CD14-positive monocyte (primary cell): ENCODE data around the gene SEZ6L2. TPM values are rescaled to one million over a fixed set of nuclear protein-coding genes. Genes with fewer than 3 reads are reported as not detected.
"Not testable (repeated sequence)": the region's sequence is repeated elsewhere in the genome, so short reads cannot be mapped to it uniquely, and the experiment has no call there.

Experiments used
- DNase-seq, 3 donors: peaks; one replicate each; pipeline ENCODE4 v3.0.0-alpha.2; 2011 to 2022
- H2AFZ ChIP-seq: 2 replicates; pipeline ENCODE4 v1.6.0; 2012; ENCODE audit warnings: mild to moderate bottlenecking, low read depth, low read length, inconsistent platforms; ENCODE audit not compliant: insufficient read depth, poor library complexity, severe bottlenecking
- H3K27ac ChIP-seq, 2 donors: 1 replicate in 1 of 2; 2 replicates in 1 of 2; pipeline ENCODE4 v1.5.1; 2012 to 2013; ENCODE audit warnings: low read length in 2 of 2, control low read depth in 1 of 2, inconsistent platforms in 1 of 2, low read depth in 1 of 2, mild to moderate bottlenecking in 1 of 2
- H3K27me3 ChIP-seq, 2 donors: one replicate each; pipeline versions ENCODE4 v1.6.0 to v1.6.1; 2011 to 2013; ENCODE audit warnings: low read length in 2 of 2; ENCODE audit not compliant: control insufficient read depth in 2 of 2, insufficient read depth in 2 of 2
- H3K36me3 ChIP-seq, 2 donors: replicated peaks in 1 of 2; 1 replicate in 1 of 2; 2 replicates in 1 of 2; pipeline versions ENCODE4 v1.5.1 to v1.6.1; 2012 to 2013; ENCODE audit warnings: low read length in 2 of 2, control low read depth in 1 of 2, inconsistent platforms in 1 of 2, mild to moderate bottlenecking in 1 of 2; ENCODE audit not compliant: insufficient read depth in 2 of 2, control insufficient read depth in 1 of 2
- H3K4me1 ChIP-seq, 2 donors: 1 replicate in 1 of 2; 2 replicates in 1 of 2; pipeline versions ENCODE4 v1.5.1 to v1.6.1; 2012 to 2013; ENCODE audit warnings: low read length in 2 of 2, control low read depth in 1 of 2, inconsistent platforms in 1 of 2, mild to moderate bottlenecking in 1 of 2, moderate library complexity in 1 of 2; ENCODE audit not compliant: insufficient read depth in 2 of 2, control insufficient read depth in 1 of 2
- H3K4me2 ChIP-seq: replicated peaks from 2 replicates; pipeline ENCODE3; 2012; ENCODE audit warnings: low read length, moderate library complexity, mild to moderate bottlenecking; ENCODE audit not compliant: poor library complexity, severe bottlenecking; ENCODE audit errors: extremely low read depth
- H3K4me3 ChIP-seq, 3 experiments: fragments of 200-600 bp in 1 of 3; sonication (generic) in 1 of 3; replicated peaks in 1 of 3; 1 replicate in 2 of 3; 2 replicates in 1 of 3; pipeline ENCODE4 v1.5.1; 2011 to 2013; ENCODE audit warnings: low read length in 3 of 3, mild to moderate bottlenecking in 3 of 3, control low read depth in 2 of 3, low read depth in 2 of 3, inconsistent platforms in 1 of 3, moderate library complexity in 1 of 3
- H3K79me2 ChIP-seq: 2 replicates; pipeline ENCODE4 v1.6.0; 2012; ENCODE audit warnings: mild to moderate bottlenecking, control low read depth, inconsistent platforms, low read length, moderate library complexity; ENCODE audit not compliant: insufficient read depth
- H3K9ac ChIP-seq: 2 replicates; pipeline ENCODE4 v1.6.0; 2017; ENCODE audit warnings: low read length, mild to moderate bottlenecking; ENCODE audit not compliant: insufficient read depth, poor library complexity, severe bottlenecking
- H3K9me3 ChIP-seq, 2 donors: replicated peaks in 1 of 2; 1 replicate in 1 of 2; 2 replicates in 1 of 2; pipeline versions ENCODE4 v1.5.1 to v1.6.1; 2012 to 2013; ENCODE audit warnings: low read length in 2 of 2, control low read depth in 1 of 2; ENCODE audit not compliant: control insufficient read depth in 1 of 2, insufficient read depth in 1 of 2
- H4K20me1 ChIP-seq: 2 replicates; pipeline ENCODE4 v1.6.0; 2012; ENCODE audit warnings: mild to moderate bottlenecking, low read length, control low read depth, moderate library complexity; ENCODE audit not compliant: insufficient read depth
- H3K27ac Mint-ChIP-seq, 7 donors: one replicate each; pipeline ENCODE4 v1.8.0; 2020; ENCODE audit warnings: mild to moderate bottlenecking in 7 of 7, mixed read lengths in 7 of 7, moderate library complexity in 6 of 7, inconsistent platforms in 2 of 7
- H3K27me3 Mint-ChIP-seq, 3 donors: one replicate each; pipeline ENCODE4 v1.8.0; 2021 to 2022; ENCODE audit warnings: low read depth in 3 of 3, mild to moderate bottlenecking in 3 of 3, mixed read lengths in 3 of 3, moderate library complexity in 3 of 3, inconsistent platforms in 1 of 3
- H3K36me3 Mint-ChIP-seq, 2 donors: one replicate each; pipeline ENCODE4 v1.8.0; 2020; ENCODE audit warnings: mixed read lengths in 2 of 2, inconsistent platforms in 1 of 2, mild to moderate bottlenecking in 1 of 2
- H3K4me1 Mint-ChIP-seq: one replicate; pipeline ENCODE4 v1.8.0; 2020; ENCODE audit warnings: mild to moderate bottlenecking, mixed read lengths
- H3K4me3 Mint-ChIP-seq, 2 donors: one replicate each; pipeline ENCODE4 v1.8.0; 2020; ENCODE audit warnings: mild to moderate bottlenecking in 2 of 2, mixed read lengths in 2 of 2, moderate library complexity in 1 of 2
- H3K9me3 Mint-ChIP-seq, 7 donors: one replicate each; pipeline ENCODE4 v1.8.0; 2020 to 2022; ENCODE audit warnings: mixed read lengths in 7 of 7, mild to moderate bottlenecking in 6 of 7, moderate library complexity in 6 of 7, inconsistent platforms in 2 of 7
- WGBS: methylation state at CpG from one replicate; pipeline ENCODE4 v1.1.5; 2013; ENCODE audit warnings: missing lambda C conversion rate; ENCODE audit not compliant: insufficient coverage; 5-methylcytosine and 5-hydroxymethylcytosine counted together
- intact Hi-C, 2 donors: fragments of 100-400 bp; cut with micrococcal nuclease; formaldehyde crosslinking; loops; one replicate each; pipeline versions ENCODE4 v1.15.0 to v1.15.1; 2023
- polyA plus RNA-seq, 3 donors: library from polyadenylated mRNA; depleted of rRNA in 1 of 3; unstranded in 2 of 3; stranded (reverse) in 1 of 3; fragments of 300-500 nt in 2 of 3; fragments of >200 nt in 1 of 3; fragmentation: Illumina TruSeq in 2 of 3; gene quantifications; 1 replicate in 2 of 3; 2 replicates in 1 of 3; pipeline ENCODE4 v1.2.3, GENCODE V29; 2012 to 2021
- TF ChIP-seq, protein P1 (sequence below): fragments of 200-600 bp; IDR thresholded peaks from one replicate; pipeline ENCODE4 v1.8.0; 2022; ENCODE audit warnings: antibody characterized with exemption, mild to moderate bottlenecking

The SEZ6L2 gene
- polyA plus RNA-seq, 3 donors: not detected

GRCh38 chr16:29834079-29834478, 65.3 kb downstream of the SEZ6L2 start:
- Mint-ChIP-seq H3K27ac (no peak overlapping the region), H3K9me3 (no peaks in the 10 kb centered on the region), H3K27me3 (no peaks in the 10 kb centered on the region), H3K4me3 (no peak overlapping the region), H3K4me1 (no peaks in the 10 kb centered on the region), H3K36me3 (peaks cover 77 to 96% of the 10 kb centered on the region in 2 donors)
- H2AFZ ChIP-seq: no peak overlapping the region
- H3K79me2 ChIP-seq: peaks cover 13% of the 10 kb centered on the region
- H3K4me1 ChIP-seq: no peaks in the 10 kb centered on the region
- no peak overlapping the region for H3K4me2 ChIP-seq
- H4K20me1 ChIP-seq: peaks cover 82% of the 10 kb centered on the region
- intact Hi-C loops: no loop called here
- H3K9ac ChIP-seq: no peak overlapping the region
- H3K9me3 ChIP-seq: no peaks in the 10 kb centered on the region
- peaks cover 85 to 100% of the 10 kb centered on the region in 2 donors for H3K36me3 ChIP-seq
- no peaks in the 10 kb centered on the region for H3K27me3 ChIP-seq
- 100% methylated on average over 2 of the region's 5 CpGs for WGBS
- no peak overlapping the region for H3K27ac ChIP-seq
- no peak for DNase-seq
- no peak overlapping the region for H3K4me3 ChIP-seq
- TF ChIP-seq, protein P1, sequence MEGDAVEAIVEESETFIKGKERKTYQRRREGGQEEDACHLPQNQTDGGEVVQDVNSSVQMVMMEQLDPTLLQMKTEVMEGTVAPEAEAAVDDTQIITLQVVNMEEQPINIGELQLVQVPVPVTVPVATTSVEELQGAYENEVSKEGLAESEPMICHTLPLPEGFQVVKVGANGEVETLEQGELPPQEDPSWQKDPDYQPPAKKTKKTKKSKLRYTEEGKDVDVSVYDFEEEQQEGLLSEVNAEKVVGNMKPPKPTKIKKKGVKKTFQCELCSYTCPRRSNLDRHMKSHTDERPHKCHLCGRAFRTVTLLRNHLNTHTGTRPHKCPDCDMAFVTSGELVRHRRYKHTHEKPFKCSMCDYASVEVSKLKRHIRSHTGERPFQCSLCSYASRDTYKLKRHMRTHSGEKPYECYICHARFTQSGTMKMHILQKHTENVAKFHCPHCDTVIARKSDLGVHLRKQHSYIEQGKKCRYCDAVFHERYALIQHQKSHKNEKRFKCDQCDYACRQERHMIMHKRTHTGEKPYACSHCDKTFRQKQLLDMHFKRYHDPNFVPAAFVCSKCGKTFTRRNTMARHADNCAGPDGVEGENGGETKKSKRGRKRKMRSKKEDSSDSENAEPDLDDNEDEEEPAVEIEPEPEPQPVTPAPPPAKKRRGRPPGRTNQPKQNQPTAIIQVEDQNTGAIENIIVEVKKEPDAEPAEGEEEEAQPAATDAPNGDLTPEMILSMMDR: no peak

- H3K9me3 ChIP-seq, H3K27me3 Mint-ChIP-seq, H3K4me3 Mint-ChIP-seq, H3K4me1 ChIP-seq, H3K9me3 Mint-ChIP-seq, H2AFZ ChIP-seq, DNase-seq, H3K27ac ChIP-seq, H3K27me3 ChIP-seq, H3K9ac ChIP-seq, H3K4me3 ChIP-seq, H3K4me1 Mint-ChIP-seq, H3K4me2 ChIP-seq, intact Hi-C loops: not testable (repeated sequence)
- Histone ChIP-seq H4K20me1 (peaks cover 85% of the 10 kb centered on the region), H3K79me2 (peaks cover 19% of the 10 kb centered on the region), H3K36me3 (peaks cover 80 to 92% of the 10 kb centered on the region in 2 donors)
- H3K27ac Mint-ChIP-seq: peak overlapping the region in 1 of 7 donors; percentile 69
- peaks cover 72 to 88% of the 10 kb centered on the region in 2 donors for H3K36me3 Mint-ChIP-seq
- WGBS: 100% methylated on average over 1 of the region's 4 CpGs
Observed at GRCh38 chr16:29833219-29833618, 66.1 kb downstream of the SEZ6L2 start.
